ENCODE data around the gene DMAP1. TPM values are rescaled to one million over a fixed set of nuclear protein-coding genes. Genes with fewer than 3 reads are reported as not detected.

Gene DMAP1
- total RNA-seq, 1 experiment from 2014 or later, result 10.6 TPM

- DNase-seq (ENCODE audit: low read depth), result no peak
These were observed 13.9 kb downstream of the DMAP1 start for GRCh38 chr1:44227211-44227610.

GRCh38 chr1:44228218-44228617 lies 14.9 kb downstream of the DMAP1 start:
- no peak for DNase-seq (ENCODE audit: low read depth)

GRCh38 chr1:44229435-44230167 lies 16.3 kb downstream of the DMAP1 start:
- no peak for DNase-seq (ENCODE audit: low read depth)

GRCh38 chr1:44230796-44231195 lies 17.5 kb downstream of the DMAP1 start:
- no peak for DNase-seq (ENCODE audit: low read depth)

- DNase-seq (ENCODE audit: low read depth), result no peak
These were observed 20.3 kb downstream of the DMAP1 start for GRCh38 chr1:44233593-44233992.

- no peak for DNase-seq (ENCODE audit: low read depth)
These were observed 22.5 kb downstream of the DMAP1 start for GRCh38 chr1:44235808-44236207.

GRCh38 chr1:44236490-44237272 lies 23.4 kb downstream of the DMAP1 start:
- DNase-seq (ENCODE audit: low read depth), result no peak

GRCh38 chr1:44237721-44238457 lies 24.6 kb downstream of the DMAP1 start:
- no peak for DNase-seq (ENCODE audit: low read depth)

GRCh38 chr1:44238660-44239059 lies 25.4 kb downstream of the DMAP1 start:
- DNase-seq (ENCODE audit: low read depth), result no peak

- peak; percentile 16 for DNase-seq (ENCODE audit: low read depth)
These were observed 26.2 kb downstream of the DMAP1 start for GRCh38 chr1:44239331-44239960.

GRCh38 chr1:44239961-44240371 lies 26.7 kb downstream of the DMAP1 start:
- no peak for DNase-seq (ENCODE audit: low read depth)

- DNase-seq (ENCODE audit: low read depth), result no peak
These were observed 27.8 kb downstream of the DMAP1 start for GRCh38 chr1:44240802-44241671.

GRCh38 chr1:44242746-44243145 lies 29.5 kb downstream of the DMAP1 start:
- no peak for DNase-seq (ENCODE audit: low read depth)

- DNase-seq (ENCODE audit: low read depth), result no peak
These were observed 30.7 kb downstream of the DMAP1 start for GRCh38 chr1:44243782-44244495.

GRCh38 chr1:44244986-44245385 lies 31.7 kb downstream of the DMAP1 start:
- DNase-seq (ENCODE audit: low read depth), result no peak

GRCh38 chr1:44246806-44247205 lies 33.5 kb downstream of the DMAP1 start:
- no peak for DNase-seq (ENCODE audit: low read depth)

- no peak for DNase-seq (ENCODE audit: low read depth)
These were observed 36.3 kb downstream of the DMAP1 start for GRCh38 chr1:44249543-44249942.

- no peak for DNase-seq (ENCODE audit: low read depth)
These were observed 37.0 kb downstream of the DMAP1 start for GRCh38 chr1:44250068-44250781.

- no peak for DNase-seq (ENCODE audit: low read depth)
These were observed 38.2 kb downstream of the DMAP1 start for GRCh38 chr1:44251486-44251885.

Data from Daoy (cell line).